Left lung (tissue), 10 donors: ENCODE results near the gene IBSP. TPM values are rescaled to one million over a fixed set of nuclear protein-coding genes. Genes with fewer than 3 reads are reported as not detected.

Source experiments
- ATAC-seq: fragments of 200-7000 bp; cut with Tn5 transposase; one replicate; pipeline ENCODE4 v1.9.1; 2020; ENCODE audit warnings: moderate library complexity
- DNase-seq, 4 donors: peaks; one replicate each; pipeline ENCODE4 v3.0.0-alpha.2; 2013 to 2020
- H3K27ac ChIP-seq, 2 donors: fragments of 200-600 bp; sonication (generic) in 1 of 2; one replicate each; pipeline versions ENCODE4 v1.5.0 to v1.8.0; 2020 to 2021
- H3K27me3 ChIP-seq, 2 donors: fragments of 200-600 bp; sonication (generic) in 1 of 2; one replicate each; pipeline versions ENCODE4 v1.5.0 to v1.8.0; 2020 to 2021
- H3K36me3 ChIP-seq, 2 donors: fragments of 200-600 bp; sonication (generic) in 1 of 2; one replicate each; pipeline versions ENCODE4 v1.5.0 to v1.8.0; 2020 to 2021
- H3K4me1 ChIP-seq, 2 donors: fragments of 200-600 bp; one replicate each; pipeline ENCODE4 v1.8.0; 2021
- H3K4me3 ChIP-seq, 2 donors: fragments of 200-600 bp; sonication (generic) in 1 of 2; one replicate each; pipeline versions ENCODE4 v1.5.0 to v1.8.0; 2020 to 2021; ENCODE audit warnings: mild to moderate bottlenecking in 1 of 2
- H3K9me3 ChIP-seq, 2 donors: fragments of 200-600 bp; sonication (generic) in 1 of 2; one replicate each; pipeline versions ENCODE4 v1.5.0 to v1.8.0; 2020 to 2021
- intact Hi-C, 2 donors: fragments of 100-400 bp; cut with DNase I; formaldehyde crosslinking; loops; one replicate each; pipeline versions ENCODE4 v1.11.2 to v1.14.2; 2022
- polyA plus RNA-seq, 6 donors: library from polyadenylated mRNA; unstranded; fragments of 120-200 nt; gene quantifications; one replicate each; pipeline ENCODE4 v1.2.1, GENCODE V29; 2013; ENCODE audit not compliant: insufficient read length in 6 of 6
- total RNA-seq, 2 donors: library from RNA; stranded (reverse); fragmentation: NEBNext Ultra II Directional; extraction: Animal tissue kit (Norgen Biotek cat#: 25700); gene quantifications; one replicate each; pipeline ENCODE4 v1.2.1, GENCODE V29; 2021
- TF ChIP-seq, protein P1 (sequence below), 2 donors: fragments of 200-600 bp; sonication (generic) in 1 of 2; IDR thresholded peaks; one replicate each; pipeline versions ENCODE4 v1.5.0 to v1.8.0; 2021; ENCODE audit warnings: antibody characterized with exemption in 2 of 2
- donor health status: DM: no; HTN: yes; CAD: no.
- donor health status: DM: no; HTN: no; CAD: no.

Gene IBSP
- total and polyA plus RNA-seq, 8 donors, result 0.11 to 0.41 (median 0.17) TPM; not detected in 3

DNA sequence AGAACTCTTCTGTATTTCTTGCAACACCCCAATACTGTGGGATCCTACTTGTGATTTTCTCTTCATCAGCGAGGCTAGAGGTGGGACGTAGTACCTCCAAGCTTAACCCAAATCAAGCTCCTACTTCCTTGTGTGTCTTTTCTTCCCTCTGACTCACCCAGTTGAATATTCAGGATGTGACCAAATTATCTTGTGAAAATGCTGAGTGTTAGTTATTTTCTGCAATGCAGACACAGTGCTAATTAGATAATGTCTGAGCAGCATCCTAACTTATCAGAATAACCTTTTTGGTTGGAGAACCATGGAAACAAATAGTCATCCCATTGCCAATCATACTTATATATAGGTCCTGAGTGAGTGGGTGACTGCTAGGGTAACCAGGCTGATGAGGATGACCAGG is 35.8 kb downstream of the IBSP start:
- Histone ChIP-seq H3K4me3 (no peak overlapping the region), H3K27ac (peak overlapping the region in 1 of 2 donors; percentile 66), H3K27me3 (no peaks in the 10 kb centered on the region), H3K36me3 (no peaks in the 10 kb centered on the region), H3K9me3 (no peaks in the 10 kb centered on the region), H3K4me1 (peaks cover 0 to 5% of the 10 kb centered on the region in 2 donors)
- DNase-seq (no peak), ATAC-seq (peak; percentile 44)
- intact Hi-C loops, result no loop called here
- TF ChIP-seq, protein P1, sequence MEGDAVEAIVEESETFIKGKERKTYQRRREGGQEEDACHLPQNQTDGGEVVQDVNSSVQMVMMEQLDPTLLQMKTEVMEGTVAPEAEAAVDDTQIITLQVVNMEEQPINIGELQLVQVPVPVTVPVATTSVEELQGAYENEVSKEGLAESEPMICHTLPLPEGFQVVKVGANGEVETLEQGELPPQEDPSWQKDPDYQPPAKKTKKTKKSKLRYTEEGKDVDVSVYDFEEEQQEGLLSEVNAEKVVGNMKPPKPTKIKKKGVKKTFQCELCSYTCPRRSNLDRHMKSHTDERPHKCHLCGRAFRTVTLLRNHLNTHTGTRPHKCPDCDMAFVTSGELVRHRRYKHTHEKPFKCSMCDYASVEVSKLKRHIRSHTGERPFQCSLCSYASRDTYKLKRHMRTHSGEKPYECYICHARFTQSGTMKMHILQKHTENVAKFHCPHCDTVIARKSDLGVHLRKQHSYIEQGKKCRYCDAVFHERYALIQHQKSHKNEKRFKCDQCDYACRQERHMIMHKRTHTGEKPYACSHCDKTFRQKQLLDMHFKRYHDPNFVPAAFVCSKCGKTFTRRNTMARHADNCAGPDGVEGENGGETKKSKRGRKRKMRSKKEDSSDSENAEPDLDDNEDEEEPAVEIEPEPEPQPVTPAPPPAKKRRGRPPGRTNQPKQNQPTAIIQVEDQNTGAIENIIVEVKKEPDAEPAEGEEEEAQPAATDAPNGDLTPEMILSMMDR (IDR thresholded peaks at IDR 0.05), result no peak

DNA sequence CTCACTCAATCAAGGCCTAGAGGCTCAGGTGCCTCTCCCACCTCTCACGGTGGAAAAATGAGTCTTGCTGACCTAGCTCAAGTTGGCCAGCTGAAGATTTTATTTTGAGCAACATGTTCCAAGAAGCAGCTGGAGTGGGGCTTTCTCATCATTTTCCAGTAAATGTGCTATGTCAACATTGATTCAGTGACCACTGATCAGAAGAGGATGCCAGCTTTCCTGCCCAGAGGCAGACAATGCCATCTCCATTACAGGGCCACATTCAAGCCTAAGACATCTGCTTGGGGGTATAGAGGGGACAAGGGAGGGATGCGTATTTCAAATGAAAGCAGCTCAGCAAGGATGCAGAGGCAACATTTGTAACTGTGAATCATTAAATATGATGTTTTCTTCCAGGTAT is 36.4 kb downstream of the IBSP start:
- peak overlapping the region in 1 of 2 donors; percentile 66 for H3K27ac ChIP-seq
- ATAC-seq, result no peak
- no peaks in the 10 kb centered on the region for H3K9me3 ChIP-seq
- no peaks in the 10 kb centered on the region for H3K36me3 ChIP-seq
- peaks cover 0 to 5% of the 10 kb centered on the region in 2 donors for H3K4me1 ChIP-seq
- no peaks in the 10 kb centered on the region for H3K27me3 ChIP-seq
- intact Hi-C loops, result no loop called here
- TF ChIP-seq, protein P1 (IDR thresholded peaks at IDR 0.05), result no peak
- no peak for DNase-seq
- H3K4me3 ChIP-seq, result no peak overlapping the region

DNA sequence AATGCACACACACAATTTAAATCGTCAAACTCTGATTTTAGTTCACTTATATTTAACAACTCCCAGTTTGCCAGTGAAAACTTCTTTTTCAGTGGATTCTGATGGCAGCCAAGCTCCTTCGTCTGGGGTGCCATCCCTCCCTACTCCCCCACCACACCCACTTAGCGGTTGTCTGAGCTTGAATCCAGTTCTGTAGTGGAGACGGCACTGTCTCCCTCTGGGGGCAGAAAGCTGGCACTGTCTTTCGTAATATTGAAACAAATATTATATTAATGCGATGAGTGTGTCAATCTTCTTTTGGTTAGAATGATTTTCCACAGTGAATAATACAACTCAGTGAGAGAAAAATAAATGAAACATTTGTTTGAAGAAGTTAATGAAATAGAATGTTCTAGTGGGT is 38.9 kb downstream of the IBSP start:
- Histone ChIP-seq H3K36me3 (no peaks in the 10 kb centered on the region), H3K4me3 (no peak overlapping the region), H3K27ac (no peak overlapping the region), H3K9me3 (no peaks in the 10 kb centered on the region), H3K4me1 (peaks cover 0 to 5% of the 10 kb centered on the region in 2 donors), H3K27me3 (no peaks in the 10 kb centered on the region)
- TF ChIP-seq, protein P1 (IDR thresholded peaks at IDR 0.05), result no peak
- DNase-seq, result no peak
- ATAC-seq, result no peak
- intact Hi-C loops, result no loop called here

DNA sequence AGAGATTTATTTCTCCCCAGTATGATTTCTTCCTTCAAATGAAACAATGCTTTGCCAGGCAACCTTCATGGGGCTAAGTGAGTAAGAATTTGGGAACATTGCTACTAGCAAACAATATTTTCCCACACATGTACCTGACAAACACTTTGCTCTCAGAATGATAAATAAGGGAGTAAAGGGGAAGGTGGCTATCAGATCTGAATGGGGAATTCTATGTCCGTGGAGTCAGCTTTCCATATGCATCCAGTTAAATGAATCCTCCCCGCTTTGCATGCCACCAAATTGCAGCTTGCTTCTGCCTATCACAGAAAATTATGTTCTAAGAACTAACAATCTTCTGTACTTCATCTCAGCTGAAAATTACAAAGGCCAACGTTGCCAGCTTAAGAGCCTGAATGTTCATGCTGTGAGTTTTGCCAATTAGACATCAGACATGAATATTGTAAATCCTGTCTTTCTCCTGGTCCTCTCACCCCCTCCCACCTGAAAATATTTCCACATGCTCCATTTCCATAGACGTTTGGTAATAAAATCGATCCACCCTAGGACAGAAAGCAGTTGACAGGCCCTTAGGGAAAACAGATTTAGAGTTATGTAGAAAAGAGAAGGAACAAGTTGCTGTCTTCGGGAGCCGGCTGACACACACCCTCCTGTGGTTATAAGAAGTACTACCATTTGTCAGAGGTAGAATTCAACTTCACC is 39.7 kb downstream of the IBSP start:
- Histone ChIP-seq H3K36me3 (no peaks in the 10 kb centered on the region), H3K9me3 (no peaks in the 10 kb centered on the region), H3K4me3 (no peak overlapping the region), H3K4me1 (peaks cover 0 to 11% of the 10 kb centered on the region in 2 donors), H3K27me3 (no peaks in the 10 kb centered on the region), H3K27ac (no peak overlapping the region)
- intact Hi-C loops, result no loop called here
- ATAC-seq (peak; percentile 66), DNase-seq (peak in 1 of 4 donors; percentile 39)
- TF ChIP-seq, protein P1 (IDR thresholded peaks at IDR 0.05), result peak; percentile 62 to 64

DNA sequence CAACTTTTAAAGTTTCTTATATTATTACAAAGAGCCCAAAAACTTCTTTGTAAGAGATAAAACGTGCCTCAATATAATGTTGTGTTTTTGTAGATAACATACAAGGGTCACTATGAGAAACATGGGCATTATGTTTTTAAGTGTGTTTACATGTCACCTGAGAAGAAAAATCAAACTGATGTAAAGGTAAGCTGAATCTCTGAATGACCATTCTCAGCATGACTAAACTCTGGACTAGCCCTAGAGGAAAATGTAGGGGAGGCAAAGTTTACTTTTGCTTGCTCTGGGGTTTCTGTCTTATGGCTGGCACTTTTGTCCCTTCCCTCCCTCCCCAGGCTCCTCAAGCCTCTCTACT is 40.2 kb downstream of the IBSP start:
- Histone ChIP-seq H3K36me3 (no peaks in the 10 kb centered on the region), H3K9me3 (no peaks in the 10 kb centered on the region), H3K4me3 (no peak overlapping the region), H3K4me1 (peaks cover 0 to 15% of the 10 kb centered on the region in 2 donors), H3K27me3 (no peaks in the 10 kb centered on the region), H3K27ac (no peak overlapping the region)
- intact Hi-C loops, result no loop called here
- no peak for ATAC-seq
- TF ChIP-seq, protein P1 (IDR thresholded peaks at IDR 0.05), result no peak
- no peak for DNase-seq
